CD4-positive, alpha-beta T cell treated with Interferon gamma for 1 hour (primary cell): Measurements from ENCODE around the gene FOXE1.

Source experiments
- DNase-seq: peaks from one replicate; pipeline ENCODE4 v3.0.0-alpha.2; 2020

FOXE1 gene

DNA sequence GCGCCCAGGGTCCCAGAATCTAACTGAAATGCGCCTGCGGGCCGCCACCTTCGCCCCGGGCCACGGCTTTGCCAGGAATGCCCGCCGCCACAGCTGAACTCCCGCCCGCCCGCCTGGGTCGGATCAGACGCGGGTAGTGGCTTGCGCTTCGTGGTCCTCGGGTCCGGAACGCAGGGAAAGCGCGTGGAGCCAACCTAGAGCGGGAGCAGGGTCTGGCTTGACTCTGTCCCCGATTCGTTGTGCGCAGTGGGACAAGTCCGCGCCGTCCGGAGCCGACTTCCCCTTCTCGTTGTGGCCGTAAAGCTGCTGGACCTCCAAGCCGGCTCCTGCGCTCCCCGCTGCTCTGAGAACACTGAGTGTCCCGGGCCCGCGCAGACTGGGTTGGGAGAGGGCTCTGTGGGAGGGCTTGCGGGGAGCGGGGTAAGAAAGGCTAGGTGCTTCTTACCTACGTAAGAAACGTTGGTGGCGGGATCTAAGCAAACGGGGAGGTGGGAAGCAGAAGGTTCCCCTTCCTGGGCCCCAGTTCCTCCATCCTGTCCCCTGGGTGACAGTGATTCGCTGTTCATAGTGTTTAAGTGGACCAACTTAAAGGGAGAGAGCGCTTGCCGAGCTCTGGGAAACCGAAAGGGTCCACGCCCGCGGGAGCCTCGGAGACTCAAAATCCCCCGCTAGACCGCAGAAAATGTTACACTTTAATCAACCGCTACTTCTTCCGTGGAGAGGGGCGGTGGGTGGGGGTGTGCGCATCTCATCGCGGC lies 4.4 kb upstream of the FOXE1 start:
- no peak for DNase-seq

- no peak for DNase-seq
These were observed 3.0 kb upstream of the FOXE1 start for GRCh38 chr9:97849980-97850379.

- DNase-seq, result no peak
These were observed 2.1 kb upstream of the FOXE1 start for GRCh38 chr9:97850746-97851445.

GRCh38 chr9:97851446-97851883 lies 1.6 kb upstream of the FOXE1 start:
- DNase-seq, result no peak

GRCh38 chr9:97852001-97852398 lies 1.0 kb upstream of the FOXE1 start:
- DNase-seq, result no peak

GRCh38 chr9:97852399-97853055 lies 499 bp upstream of the FOXE1 start:
- DNase-seq, result no peak

DNA sequence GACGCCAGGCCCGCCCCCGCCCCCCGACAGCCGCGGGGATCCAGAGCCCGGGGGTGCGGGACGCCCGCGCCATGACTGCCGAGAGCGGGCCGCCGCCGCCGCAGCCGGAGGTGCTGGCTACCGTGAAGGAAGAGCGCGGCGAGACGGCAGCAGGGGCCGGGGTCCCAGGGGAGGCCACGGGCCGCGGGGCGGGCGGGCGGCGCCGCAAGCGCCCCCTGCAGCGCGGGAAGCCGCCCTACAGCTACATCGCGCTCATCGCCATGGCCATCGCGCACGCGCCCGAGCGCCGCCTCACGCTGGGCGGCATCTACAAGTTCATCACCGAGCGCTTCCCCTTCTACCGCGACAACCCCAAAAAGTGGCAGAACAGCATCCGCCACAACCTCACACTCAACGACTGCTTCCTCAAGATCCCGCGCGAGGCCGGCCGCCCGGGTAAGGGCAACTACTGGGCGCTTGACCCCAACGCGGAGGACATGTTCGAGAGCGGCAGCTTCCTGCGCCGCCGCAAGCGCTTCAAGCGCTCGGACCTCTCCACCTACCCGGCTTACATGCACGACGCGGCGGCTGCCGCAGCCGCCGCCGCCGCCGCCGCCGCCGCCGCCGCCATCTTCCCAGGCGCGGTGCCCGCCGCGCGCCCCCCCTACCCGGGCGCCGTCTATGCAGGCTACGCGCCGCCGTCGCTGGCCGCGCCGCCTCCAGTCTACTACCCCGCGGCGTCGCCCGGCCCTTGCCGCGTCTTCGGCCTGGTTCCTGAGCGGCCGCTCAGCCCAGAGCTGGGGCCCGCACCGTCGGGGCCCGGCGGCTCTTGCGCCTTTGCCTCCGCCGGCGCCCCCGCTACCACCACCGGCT lies 1.0 kb downstream of the FOXE1 start:
- peak; percentile 61 for DNase-seq

DNA sequence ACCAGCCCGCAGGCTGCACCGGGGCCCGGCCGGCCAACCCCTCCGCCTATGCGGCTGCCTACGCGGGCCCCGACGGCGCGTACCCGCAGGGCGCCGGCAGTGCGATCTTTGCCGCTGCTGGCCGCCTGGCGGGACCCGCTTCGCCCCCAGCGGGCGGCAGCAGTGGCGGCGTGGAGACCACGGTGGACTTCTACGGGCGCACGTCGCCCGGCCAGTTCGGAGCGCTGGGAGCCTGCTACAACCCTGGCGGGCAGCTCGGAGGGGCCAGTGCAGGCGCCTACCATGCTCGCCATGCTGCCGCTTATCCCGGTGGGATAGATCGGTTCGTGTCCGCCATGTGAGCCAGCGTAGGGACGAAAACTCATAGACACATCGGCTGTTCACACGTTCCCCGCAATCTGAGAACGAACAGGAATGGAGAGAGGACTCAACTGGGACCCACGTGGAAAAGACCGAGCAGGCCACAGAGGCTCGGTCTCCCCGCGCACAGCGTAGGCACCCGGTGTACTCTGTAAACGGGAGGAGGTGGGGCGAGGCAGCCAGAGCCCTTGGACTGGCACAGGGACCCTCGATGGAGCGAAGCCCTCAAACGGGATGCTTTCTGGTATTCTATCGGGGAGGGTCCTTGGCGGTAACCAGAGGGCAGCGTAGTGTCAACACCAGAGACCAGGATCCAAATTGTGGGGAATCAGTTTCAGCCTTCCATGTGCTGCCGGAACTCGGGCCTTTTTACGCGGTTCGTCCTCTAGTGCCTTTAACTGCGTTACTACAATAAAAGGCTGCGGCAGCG lies 1.9 kb downstream of the FOXE1 start:
- DNase-seq, result no peak

DNA sequence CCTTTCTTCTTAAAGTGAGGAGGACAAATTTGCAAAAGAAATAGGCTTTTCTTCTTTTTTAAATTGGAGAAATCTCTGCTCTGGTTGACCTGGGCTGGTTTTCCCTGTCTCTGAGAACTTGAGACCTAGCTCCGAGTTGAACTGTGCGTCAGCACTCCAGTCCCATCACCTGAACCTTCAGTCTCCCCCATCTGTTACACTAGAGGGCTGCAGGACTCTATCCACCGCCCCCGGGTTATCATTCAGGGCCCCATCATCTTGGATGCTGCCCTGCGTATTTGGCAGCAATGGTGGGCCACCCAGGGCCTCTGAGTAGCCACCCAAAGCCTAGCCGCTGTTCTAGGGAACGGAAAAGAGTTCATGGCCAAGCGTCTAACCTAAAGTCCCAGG lies 2.5 kb downstream of the FOXE1 start:
- DNase-seq, result no peak

DNA sequence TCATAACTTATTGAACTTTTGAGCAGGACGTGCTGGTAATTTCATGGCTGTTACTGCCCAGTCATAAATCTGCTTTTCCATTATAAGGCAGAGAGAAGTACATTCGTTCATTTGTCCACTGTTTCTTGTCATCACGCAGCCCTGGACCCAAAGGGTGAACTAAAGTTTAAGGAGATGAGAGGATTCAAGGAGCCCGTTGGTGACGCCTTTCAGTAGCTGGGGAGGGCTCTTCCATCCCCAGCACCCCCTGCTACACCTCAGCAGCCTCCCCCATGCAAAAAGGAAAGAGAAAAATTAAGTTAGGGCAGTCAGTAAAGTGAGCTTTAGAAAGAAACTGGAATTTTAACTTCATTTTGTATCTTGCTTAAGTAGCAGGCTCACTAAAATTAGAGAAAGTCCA lies 2.9 kb downstream of the FOXE1 start:
- DNase-seq, result no peak

GRCh38 chr9:97856857-97857605 lies 4.0 kb downstream of the FOXE1 start:
- no peak for DNase-seq

GRCh38 chr9:97857606-97858392 lies 4.8 kb downstream of the FOXE1 start:
- no peak for DNase-seq

- no peak for DNase-seq
These were observed 5.3 kb downstream of the FOXE1 start for GRCh38 chr9:97858393-97858713.

DNA sequence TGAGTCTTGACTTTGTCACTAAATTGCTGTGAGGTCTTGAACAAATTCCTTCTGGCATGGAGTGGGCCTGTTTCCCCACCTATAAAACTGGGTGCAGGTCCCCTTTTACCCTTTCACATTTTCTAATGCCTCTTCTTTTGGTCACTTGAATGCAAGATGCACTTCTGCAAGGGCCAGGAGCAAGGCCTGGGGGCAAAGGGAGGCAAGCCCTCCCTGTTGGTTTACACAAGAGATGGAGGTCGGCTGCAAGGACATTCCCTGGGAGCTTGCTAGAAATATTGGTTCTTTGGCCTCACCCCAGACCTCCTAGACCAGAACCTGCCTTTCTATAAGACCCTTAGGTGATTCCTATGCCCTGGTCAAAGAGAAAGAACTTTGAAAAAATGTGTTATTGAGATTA lies 5.8 kb downstream of the FOXE1 start:
- no peak for DNase-seq

GRCh38 chr9:97859346-97859745 lies 6.3 kb downstream of the FOXE1 start:
- no peak for DNase-seq

GRCh38 chr9:97860451-97861147 lies 7.6 kb downstream of the FOXE1 start:
- DNase-seq, result no peak

DNA sequence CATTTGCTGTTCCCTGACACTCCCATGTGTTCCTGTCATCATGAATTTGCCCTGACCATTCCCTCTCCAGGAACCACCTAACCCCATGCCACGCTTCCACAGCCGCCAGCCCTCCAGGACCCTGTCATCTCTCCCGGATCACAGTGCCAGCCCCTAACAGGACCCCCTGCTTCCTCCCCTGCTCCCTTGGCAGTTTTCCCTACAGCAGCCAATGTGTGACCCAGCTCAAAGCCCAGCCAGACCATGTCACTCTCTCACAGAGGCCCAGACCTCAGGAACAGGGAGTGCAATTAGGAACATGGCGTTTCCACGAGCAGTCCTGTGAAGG lies 8.1 kb downstream of the FOXE1 start:
- no peak for DNase-seq

- DNase-seq, result no peak
These were observed 10.3 kb downstream of the FOXE1 start for GRCh38 chr9:97863314-97863713.

- no peak for DNase-seq
These were observed 11.4 kb downstream of the FOXE1 start for GRCh38 chr9:97864396-97864795.

GRCh38 chr9:97866300-97866699 lies 13.3 kb downstream of the FOXE1 start:
- DNase-seq, result no peak
